Measurements from ENCODE around the gene ABCG1.

ABCG1 gene

DNA sequence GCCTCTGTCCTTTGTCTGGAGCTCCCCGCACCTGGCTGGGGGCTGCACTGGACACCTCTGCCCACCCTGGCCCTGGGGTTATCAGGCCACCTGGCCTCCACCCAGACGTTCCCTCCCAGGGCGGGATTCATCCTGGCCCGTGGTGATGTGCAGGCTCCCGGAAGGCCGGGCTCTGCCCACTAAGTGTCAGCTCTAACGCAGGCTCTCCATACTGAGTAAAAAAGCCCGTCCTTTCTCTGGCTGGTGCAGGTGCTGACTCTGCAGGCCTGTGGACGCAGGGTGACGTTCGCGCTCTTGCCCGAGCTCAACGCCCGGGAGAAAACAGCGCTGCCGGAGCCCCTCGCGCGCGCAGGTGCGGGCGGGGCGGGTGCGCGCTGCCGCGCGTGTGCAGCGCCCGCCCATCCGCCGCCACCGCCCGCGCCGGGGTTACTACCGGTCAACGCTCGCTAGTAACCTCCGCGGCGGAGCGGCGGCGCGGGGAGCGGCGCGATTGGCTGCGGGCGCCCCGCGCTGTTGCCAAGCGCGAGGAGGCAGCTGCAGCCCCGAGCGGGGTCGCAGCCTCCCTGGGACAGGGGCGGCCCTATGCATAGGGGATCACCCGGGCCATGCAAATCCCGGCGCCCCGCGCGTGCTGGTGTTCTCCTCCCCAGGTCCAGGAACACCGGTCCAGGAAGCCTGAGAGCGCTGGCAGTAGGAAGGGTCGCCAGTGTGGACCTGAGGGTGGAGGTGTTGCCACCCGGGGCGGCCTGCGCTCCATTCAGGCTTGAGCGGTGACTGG is 15.7 kb downstream of the ABCG1 start:
- Histone ChIP-seq H3K27ac (ENCODE audit: low read length) (peak overlapping the region; percentile 79), H3K27me3 (ENCODE audit: control insufficient read depth in 1 of 2, insufficient read depth in 2 of 2, low read length in 2 of 2) (no peaks in the 10 kb centered on the region), H3K36me3 (ENCODE audit: control insufficient read depth in 2 of 2, insufficient read depth in 2 of 2, low read length in 2 of 2) (no peaks in the 10 kb centered on the region), H3K9me3 (ENCODE audit: control insufficient read depth in 2 of 2, low read length in 2 of 2) (no peaks in the 10 kb centered on the region), H3K4me3 (ENCODE audit: low read length in 2 of 2) (peak overlapping the region; percentile 60 to 78), H3K4me1 (ENCODE audit: control insufficient read depth, insufficient read depth, low read length) (peaks cover 47% of the 10 kb centered on the region), H3K9ac (ENCODE audit: low read length in 2 of 2) (peak overlapping the region; percentile 54 to 60)

DNA sequence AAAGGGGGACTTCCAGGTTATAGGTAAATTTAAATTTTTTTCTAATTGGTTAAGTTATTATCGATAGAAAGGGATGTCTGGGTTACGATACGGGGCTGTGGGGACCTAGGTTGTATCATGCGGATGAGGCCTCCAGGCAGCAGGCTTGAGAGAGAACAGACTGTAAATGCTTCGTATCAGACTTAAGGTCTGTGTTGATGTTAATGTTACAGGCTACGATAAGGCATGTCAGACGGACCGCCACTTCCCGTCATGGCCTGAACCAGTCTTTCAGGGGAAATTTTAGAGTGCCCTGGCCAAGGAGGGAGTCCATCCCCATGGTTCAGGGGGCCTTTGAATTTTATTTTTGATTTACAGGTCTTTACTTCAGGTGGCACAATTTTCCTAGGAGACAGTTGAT is 16.7 kb downstream of the ABCG1 start:
- no peaks in the 10 kb centered on the region for H3K36me3 ChIP-seq (ENCODE audit: control insufficient read depth in 2 of 2, insufficient read depth in 2 of 2, low read length in 2 of 2)
- H3K27me3 ChIP-seq (ENCODE audit: control insufficient read depth in 1 of 2, insufficient read depth in 2 of 2, low read length in 2 of 2) = no peaks in the 10 kb centered on the region
- peak overlapping the region; percentile 60 to 78 for H3K4me3 ChIP-seq (ENCODE audit: low read length in 2 of 2)
- peak overlapping the region; percentile 55 for H3K27ac ChIP-seq (ENCODE audit: low read length)
- no peaks in the 10 kb centered on the region for H3K9me3 ChIP-seq (ENCODE audit: control insufficient read depth in 2 of 2, low read length in 2 of 2)
- no peak overlapping the region for H3K9ac ChIP-seq (ENCODE audit: low read length in 2 of 2)
- peaks cover 46% of the 10 kb centered on the region for H3K4me1 ChIP-seq (ENCODE audit: control insufficient read depth, insufficient read depth, low read length)

DNA sequence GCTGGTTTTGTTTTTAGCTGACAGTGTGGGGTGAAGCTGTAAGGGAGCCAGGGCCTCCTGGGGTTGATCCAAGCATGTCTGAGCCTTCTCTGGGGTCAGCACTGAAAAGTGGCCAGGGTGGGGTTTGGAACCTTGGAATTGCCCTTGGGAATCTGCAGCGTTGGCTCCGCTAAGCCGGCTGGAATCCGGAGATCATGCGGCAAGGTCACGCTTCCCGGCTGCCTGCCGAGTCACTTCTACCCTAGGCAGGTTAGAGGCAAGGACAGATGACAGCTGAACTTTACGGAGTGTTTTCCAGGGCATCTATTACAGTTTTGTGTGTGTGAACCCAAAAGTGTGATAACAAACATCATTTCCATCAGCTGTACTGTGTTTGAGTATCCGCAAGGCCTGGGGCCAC is 17.1 kb downstream of the ABCG1 start:
- Histone ChIP-seq H3K4me3 (ENCODE audit: low read length in 2 of 2) (no peak overlapping the region), H3K36me3 (ENCODE audit: control insufficient read depth in 2 of 2, insufficient read depth in 2 of 2, low read length in 2 of 2) (no peaks in the 10 kb centered on the region), H3K9me3 (ENCODE audit: control insufficient read depth in 2 of 2, low read length in 2 of 2) (no peaks in the 10 kb centered on the region), H3K4me1 (ENCODE audit: control insufficient read depth, insufficient read depth, low read length) (peaks cover 42% of the 10 kb centered on the region), H3K27me3 (ENCODE audit: control insufficient read depth in 1 of 2, insufficient read depth in 2 of 2, low read length in 2 of 2) (no peaks in the 10 kb centered on the region), H3K27ac (ENCODE audit: low read length) (peak overlapping the region; percentile 55), H3K9ac (ENCODE audit: low read length in 2 of 2) (no peak overlapping the region)

DNA sequence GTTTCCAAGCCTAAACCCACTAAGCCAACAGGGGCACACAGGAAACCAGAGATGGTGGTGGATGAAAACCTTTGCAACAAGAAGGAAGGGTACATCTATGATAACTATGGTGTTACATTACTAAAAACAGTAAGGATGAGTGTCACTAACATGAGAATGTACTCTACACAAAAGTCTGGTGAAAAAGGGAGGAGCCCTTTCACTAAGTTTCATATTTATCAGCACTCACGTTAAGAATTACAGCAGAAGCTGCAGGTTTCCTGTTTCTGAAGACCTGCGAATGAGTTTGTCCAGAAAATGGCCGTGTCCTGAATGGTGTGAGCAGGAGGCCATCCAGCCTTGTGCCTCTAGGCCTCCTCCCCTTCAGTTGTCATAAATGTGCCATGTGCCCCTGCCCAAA is 17.8 kb downstream of the ABCG1 start:
- Histone ChIP-seq H3K9me3 (ENCODE audit: control insufficient read depth in 2 of 2, low read length in 2 of 2) (no peaks in the 10 kb centered on the region), H3K27ac (ENCODE audit: low read length) (no peak overlapping the region), H3K4me3 (ENCODE audit: low read length in 2 of 2) (no peak overlapping the region), H3K9ac (ENCODE audit: low read length in 2 of 2) (no peak overlapping the region), H3K27me3 (ENCODE audit: control insufficient read depth in 1 of 2, insufficient read depth in 2 of 2, low read length in 2 of 2) (no peaks in the 10 kb centered on the region), H3K4me1 (ENCODE audit: control insufficient read depth, insufficient read depth, low read length) (peaks cover 40% of the 10 kb centered on the region), H3K36me3 (ENCODE audit: control insufficient read depth in 2 of 2, insufficient read depth in 2 of 2, low read length in 2 of 2) (no peaks in the 10 kb centered on the region)

DNA sequence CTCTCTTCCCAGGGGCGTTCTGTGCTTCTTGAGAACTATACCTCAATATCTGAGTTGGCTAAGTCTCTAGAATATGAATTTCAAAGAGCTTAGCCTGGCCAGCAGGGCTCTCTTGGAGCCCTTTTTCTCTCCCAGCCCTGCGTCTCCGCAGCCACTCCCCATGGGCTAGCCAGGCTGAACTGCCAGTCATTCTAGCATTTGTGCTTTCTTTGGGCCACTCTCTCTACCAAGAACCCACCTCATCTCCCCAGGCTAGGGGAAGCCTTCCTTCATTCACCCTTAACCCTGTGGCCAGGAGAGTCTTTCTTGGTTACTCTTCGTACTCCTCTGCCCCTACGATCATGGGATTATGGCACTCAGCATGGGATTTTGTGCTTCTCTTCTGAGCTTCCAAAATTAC is 18.2 kb downstream of the ABCG1 start:
- peaks cover 40% of the 10 kb centered on the region for H3K4me1 ChIP-seq (ENCODE audit: control insufficient read depth, insufficient read depth, low read length)
- no peak overlapping the region for H3K27ac ChIP-seq (ENCODE audit: low read length)
- no peak overlapping the region for H3K4me3 ChIP-seq (ENCODE audit: low read length in 2 of 2)
- no peaks in the 10 kb centered on the region for H3K36me3 ChIP-seq (ENCODE audit: control insufficient read depth in 2 of 2, insufficient read depth in 2 of 2, low read length in 2 of 2)
- no peaks in the 10 kb centered on the region for H3K27me3 ChIP-seq (ENCODE audit: control insufficient read depth in 1 of 2, insufficient read depth in 2 of 2, low read length in 2 of 2)
- H3K9me3 ChIP-seq (ENCODE audit: control insufficient read depth in 2 of 2, low read length in 2 of 2) = no peaks in the 10 kb centered on the region
- H3K9ac ChIP-seq (ENCODE audit: low read length in 2 of 2) = no peak overlapping the region

DNA sequence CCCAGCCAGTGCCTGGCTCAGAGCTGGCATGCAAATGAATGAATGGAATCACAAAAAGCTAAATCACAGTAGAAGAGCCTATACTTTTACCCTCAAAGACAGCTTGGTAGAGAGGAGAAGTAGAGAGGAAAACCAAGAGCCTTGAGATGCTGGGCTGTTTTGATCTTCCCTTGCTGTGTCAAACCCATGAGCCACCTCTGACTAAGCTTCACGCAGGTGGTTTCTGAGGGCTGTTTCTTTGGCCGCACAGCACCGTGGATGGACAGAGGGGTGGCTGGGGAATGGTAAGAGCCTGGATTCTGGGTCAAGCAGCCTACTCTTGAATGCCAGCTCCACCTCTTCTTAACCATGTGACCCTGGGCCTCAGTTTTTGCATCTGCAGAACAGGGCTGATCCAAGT is 18.6 kb downstream of the ABCG1 start:
- Histone ChIP-seq H3K9me3 (ENCODE audit: control insufficient read depth in 2 of 2, low read length in 2 of 2) (no peaks in the 10 kb centered on the region), H3K9ac (ENCODE audit: low read length in 2 of 2) (no peak overlapping the region), H3K27me3 (ENCODE audit: control insufficient read depth in 1 of 2, insufficient read depth in 2 of 2, low read length in 2 of 2) (no peaks in the 10 kb centered on the region), H3K4me3 (ENCODE audit: low read length in 2 of 2) (no peak overlapping the region), H3K36me3 (ENCODE audit: control insufficient read depth in 2 of 2, insufficient read depth in 2 of 2, low read length in 2 of 2) (no peaks in the 10 kb centered on the region), H3K4me1 (ENCODE audit: control insufficient read depth, insufficient read depth, low read length) (peaks cover 37% of the 10 kb centered on the region), H3K27ac (ENCODE audit: low read length) (no peak overlapping the region)

DNA sequence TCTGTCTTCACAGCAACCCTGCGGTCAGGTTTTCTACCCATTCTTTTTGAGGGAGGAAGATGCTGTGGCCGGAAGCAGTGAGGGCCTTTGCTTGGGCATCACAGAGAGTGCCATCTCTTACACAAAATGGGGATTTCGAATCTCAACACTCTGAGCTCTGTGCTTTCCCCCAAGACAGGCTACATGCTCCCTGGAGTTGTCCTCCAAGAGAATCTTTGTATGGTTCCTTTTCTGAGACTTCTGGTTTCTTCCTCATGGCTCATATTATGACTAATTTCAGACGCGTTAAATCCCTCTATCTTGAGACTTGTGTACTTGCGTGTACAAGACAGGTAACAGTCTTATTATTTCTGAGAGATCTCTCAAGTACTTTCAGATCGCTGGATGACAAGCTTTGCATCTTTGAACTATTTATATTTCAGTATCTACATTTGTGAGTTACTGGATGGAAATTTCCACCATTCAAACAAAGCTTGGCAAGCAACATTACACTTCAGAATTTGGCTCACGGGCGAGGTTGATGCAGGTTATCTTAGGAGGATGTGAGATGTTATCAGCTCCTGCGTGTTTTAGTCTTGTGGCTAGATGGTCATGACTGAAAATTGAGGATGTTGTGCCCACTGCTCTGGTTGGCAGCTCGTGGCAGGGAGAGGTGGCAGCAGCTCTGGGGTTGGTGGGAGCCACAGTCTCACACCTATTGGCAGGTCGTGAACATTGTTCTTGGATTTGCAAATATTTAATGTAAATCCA is 19.4 kb downstream of the ABCG1 start:
- H3K9ac ChIP-seq (ENCODE audit: low read length in 2 of 2) = no peak overlapping the region
- H3K4me1 ChIP-seq (ENCODE audit: control insufficient read depth, insufficient read depth, low read length) = peaks cover 31% of the 10 kb centered on the region
- no peaks in the 10 kb centered on the region for H3K27me3 ChIP-seq (ENCODE audit: control insufficient read depth in 1 of 2, insufficient read depth in 2 of 2, low read length in 2 of 2)
- no peak overlapping the region for H3K27ac ChIP-seq (ENCODE audit: low read length)
- no peaks in the 10 kb centered on the region for H3K36me3 ChIP-seq (ENCODE audit: control insufficient read depth in 2 of 2, insufficient read depth in 2 of 2, low read length in 2 of 2)
- H3K4me3 ChIP-seq (ENCODE audit: low read length in 2 of 2) = no peak overlapping the region
- no peaks in the 10 kb centered on the region for H3K9me3 ChIP-seq (ENCODE audit: control insufficient read depth in 2 of 2, low read length in 2 of 2)

DNA sequence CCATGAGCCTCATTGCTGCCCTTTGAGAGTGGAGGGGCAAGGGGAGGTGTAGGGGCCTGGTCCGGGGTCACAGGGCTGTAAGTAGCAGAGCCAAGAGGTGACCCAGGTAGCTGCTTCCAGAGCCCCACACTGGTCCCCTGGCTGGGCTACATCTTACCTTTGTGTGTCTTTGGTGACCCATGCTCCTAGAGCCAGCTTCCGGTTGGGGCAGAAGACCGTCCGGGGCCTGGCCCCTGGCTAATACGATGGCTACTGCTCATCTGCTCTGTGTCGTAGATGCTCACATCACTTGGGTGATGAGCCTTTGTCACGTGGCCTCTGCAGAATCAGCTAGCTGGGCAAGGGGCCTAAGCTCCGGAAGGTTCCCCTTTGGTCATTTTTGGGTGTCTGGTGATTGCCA is 20.6 kb downstream of the ABCG1 start:
- Histone ChIP-seq H3K27me3 (ENCODE audit: control insufficient read depth in 1 of 2, insufficient read depth in 2 of 2, low read length in 2 of 2) (no peaks in the 10 kb centered on the region), H3K9me3 (ENCODE audit: control insufficient read depth in 2 of 2, low read length in 2 of 2) (no peaks in the 10 kb centered on the region), H3K4me3 (ENCODE audit: low read length in 2 of 2) (no peak overlapping the region), H3K9ac (ENCODE audit: low read length in 2 of 2) (no peak overlapping the region), H3K36me3 (ENCODE audit: control insufficient read depth in 2 of 2, insufficient read depth in 2 of 2, low read length in 2 of 2) (no peaks in the 10 kb centered on the region), H3K4me1 (ENCODE audit: control insufficient read depth, insufficient read depth, low read length) (peaks cover 19% of the 10 kb centered on the region), H3K27ac (ENCODE audit: low read length) (no peak overlapping the region)

DNA sequence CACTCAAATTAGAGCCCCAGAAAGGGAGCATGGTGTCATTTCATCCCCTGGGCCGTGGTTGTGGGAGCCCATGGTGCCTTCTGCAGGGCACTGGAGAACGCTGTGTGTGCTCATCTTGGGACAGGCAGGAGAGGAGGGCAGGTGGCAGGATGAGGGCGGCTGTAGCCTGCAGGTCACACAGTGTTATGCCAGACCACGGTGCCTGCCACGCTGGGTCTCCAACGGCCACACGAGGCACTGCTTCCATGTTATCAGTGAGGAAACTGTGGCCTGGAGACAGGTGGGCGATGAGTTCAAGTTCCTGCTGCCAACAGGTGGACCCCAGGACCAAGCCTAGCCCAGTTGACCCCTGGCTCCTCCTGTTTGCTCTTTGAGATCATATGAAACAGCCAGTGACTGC is 21.0 kb downstream of the ABCG1 start:
- peaks cover 16% of the 10 kb centered on the region for H3K4me1 ChIP-seq (ENCODE audit: control insufficient read depth, insufficient read depth, low read length)
- no peak overlapping the region for H3K9ac ChIP-seq (ENCODE audit: low read length in 2 of 2)
- no peaks in the 10 kb centered on the region for H3K36me3 ChIP-seq (ENCODE audit: control insufficient read depth in 2 of 2, insufficient read depth in 2 of 2, low read length in 2 of 2)
- H3K9me3 ChIP-seq (ENCODE audit: control insufficient read depth in 2 of 2, low read length in 2 of 2) = no peaks in the 10 kb centered on the region
- no peak overlapping the region for H3K27ac ChIP-seq (ENCODE audit: low read length)
- H3K27me3 ChIP-seq (ENCODE audit: control insufficient read depth in 1 of 2, insufficient read depth in 2 of 2, low read length in 2 of 2) = no peaks in the 10 kb centered on the region
- no peak overlapping the region for H3K4me3 ChIP-seq (ENCODE audit: low read length in 2 of 2)

DNA sequence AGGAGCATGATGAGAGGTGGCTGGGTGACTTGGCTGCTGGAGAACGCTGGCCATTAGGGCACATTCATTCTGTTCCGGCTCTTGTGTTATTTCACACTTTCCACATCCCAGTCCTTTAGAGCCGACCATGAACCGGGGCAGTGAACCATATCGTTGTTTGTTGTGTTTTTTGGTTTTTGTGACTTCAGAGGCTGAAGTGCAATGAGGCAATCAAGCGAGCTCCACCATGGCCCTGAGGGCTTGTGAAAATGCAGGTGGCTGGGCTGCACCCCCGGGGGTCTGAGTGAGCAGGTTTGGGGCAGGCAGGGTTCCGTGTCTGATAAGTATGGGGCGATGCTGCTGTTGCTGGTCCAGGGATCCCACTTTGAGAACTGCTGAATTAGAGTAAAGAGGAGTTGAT is 23.7 kb downstream of the ABCG1 start:
- no peak overlapping the region for H3K27ac ChIP-seq (ENCODE audit: low read length)
- H3K27me3 ChIP-seq (ENCODE audit: control insufficient read depth in 1 of 2, insufficient read depth in 2 of 2, low read length in 2 of 2) = no peaks in the 10 kb centered on the region
- H3K4me3 ChIP-seq (ENCODE audit: low read length in 2 of 2) = no peak overlapping the region
- no peak overlapping the region for H3K9ac ChIP-seq (ENCODE audit: low read length in 2 of 2)
- no peaks in the 10 kb centered on the region for H3K9me3 ChIP-seq (ENCODE audit: control insufficient read depth in 2 of 2, low read length in 2 of 2)
- no peaks in the 10 kb centered on the region for H3K36me3 ChIP-seq (ENCODE audit: control insufficient read depth in 2 of 2, insufficient read depth in 2 of 2, low read length in 2 of 2)
- peaks cover 1% of the 10 kb centered on the region for H3K4me1 ChIP-seq (ENCODE audit: control insufficient read depth, insufficient read depth, low read length)

DNA sequence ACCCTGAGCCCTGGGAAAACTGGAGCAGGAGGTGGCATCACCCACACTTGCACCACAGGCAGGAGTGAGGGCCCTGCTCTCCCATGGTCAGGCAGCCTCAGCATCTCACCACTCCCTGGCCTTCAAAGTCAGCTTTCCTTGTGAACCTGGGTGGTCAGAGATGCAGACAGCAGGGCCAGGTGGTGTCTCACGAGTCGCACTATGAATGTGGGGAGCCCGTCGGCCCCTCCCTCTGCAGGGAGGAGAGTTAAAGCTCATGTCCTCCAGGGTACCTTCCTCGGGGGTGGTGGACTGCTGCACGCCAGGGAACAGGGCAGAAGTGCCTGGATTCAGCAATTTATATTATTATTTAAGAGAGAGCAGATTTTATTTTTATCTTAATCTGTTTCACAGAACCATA is 24.1 kb downstream of the ABCG1 start:
- no peak overlapping the region for H3K9ac ChIP-seq (ENCODE audit: low read length in 2 of 2)
- H3K27me3 ChIP-seq (ENCODE audit: control insufficient read depth in 1 of 2, insufficient read depth in 2 of 2, low read length in 2 of 2) = no peaks in the 10 kb centered on the region
- no peaks in the 10 kb centered on the region for H3K4me1 ChIP-seq (ENCODE audit: control insufficient read depth, insufficient read depth, low read length)
- no peaks in the 10 kb centered on the region for H3K36me3 ChIP-seq (ENCODE audit: control insufficient read depth in 2 of 2, insufficient read depth in 2 of 2, low read length in 2 of 2)
- H3K27ac ChIP-seq (ENCODE audit: low read length) = no peak overlapping the region
- no peaks in the 10 kb centered on the region for H3K9me3 ChIP-seq (ENCODE audit: control insufficient read depth in 2 of 2, low read length in 2 of 2)
- no peak overlapping the region for H3K4me3 ChIP-seq (ENCODE audit: low read length in 2 of 2)
